Mucosa of descending colon (tissue), 3 donors: ENCODE data around the gene PALD1. TPM values are rescaled to one million over a fixed set of nuclear protein-coding genes. Genes with fewer than 3 reads are reported as not detected.

Source experiments
- ATAC-seq: fragments of 200-7000 bp; cut with Tn5 transposase; one replicate; pipeline ENCODE4 v1.9.1; 2020; ENCODE audit warnings: mild to moderate bottlenecking, moderate library complexity
- DNase-seq, 3 donors: peaks; one replicate each; pipeline ENCODE4 v3.0.0-alpha.2; 2020
- H3K36me3 ChIP-seq: fragments of 200-600 bp; one replicate; pipeline ENCODE4 v1.8.0; 2021; ENCODE audit warnings: low read depth, mild to moderate bottlenecking
- H3K4me1 ChIP-seq: fragments of 200-600 bp; one replicate; pipeline ENCODE4 v1.8.0; 2021; ENCODE audit warnings: low read depth, mild to moderate bottlenecking
- H3K4me3 ChIP-seq: fragments of 200-600 bp; one replicate; pipeline ENCODE4 v1.8.0; 2021; ENCODE audit warnings: mild to moderate bottlenecking
- H3K9me3 ChIP-seq: fragments of 200-600 bp; one replicate; pipeline ENCODE4 v1.8.0; 2021; ENCODE audit warnings: mild to moderate bottlenecking
- CTCF ChIP-seq: fragments of 200-600 bp; IDR thresholded peaks from one replicate; pipeline ENCODE4 v1.8.0; 2022; ENCODE audit warnings: antibody characterized with exemption, mild to moderate bottlenecking
- intact Hi-C, 2 donors: fragments of 100-400 bp; cut with DNase I in 1 of 2; cut with micrococcal nuclease in 1 of 2; formaldehyde crosslinking; loops; one replicate each; pipeline versions ENCODE4 v1.11.0 to v1.11.1; 2022; cut with DNase I, micrococcal nuclease
- total RNA-seq, 3 donors: library from RNA; stranded (reverse); fragmentation: NEBNext Ultra II Directional in 2 of 3; extraction: Animal tissue kit (Norgen Biotek cat#: 25700) in 2 of 3; gene quantifications; one replicate each; pipeline versions ENCODE4 v1.2.1 to v1.2.4, GENCODE V29; 2021 to 2023
- donor health status: DM: no; HTN: no; CAD: no; lungs with moderate emphysema.
- donor health status: DM: no; HTN: no; CAD: no.
- donor health status: DM: no; HTN: yes; CAD: no.

Gene PALD1
- total RNA-seq, 3 donors from 2014 or later: 1.9 to 15.9 (median 3.2) TPM

GRCh38 chr10:70593513-70593890 is 114.9 kb downstream of the PALD1 start:
- no peaks in the 10 kb centered on the region for H3K9me3 ChIP-seq
- DNase-seq (no peak), ATAC-seq (no peak)
- no peaks in the 10 kb centered on the region for H3K4me1 ChIP-seq
- no peaks in the 10 kb centered on the region for H3K36me3 ChIP-seq
- no peak for TF ChIP-seq CTCF
- intact Hi-C loops: no loop called here
- H3K4me3 ChIP-seq: no peak overlapping the region

- no peak for DNase-seq
- no peak for TF ChIP-seq CTCF
- H3K36me3 ChIP-seq: no peaks in the 10 kb centered on the region
- H3K9me3 ChIP-seq: no peaks in the 10 kb centered on the region
- no peak overlapping the region for H3K4me3 ChIP-seq
- no peak for ATAC-seq
- intact Hi-C loops: no loop called here
- H3K4me1 ChIP-seq: no peaks in the 10 kb centered on the region
Observed at GRCh38 chr10:70594161-70594560, 115.6 kb downstream of the PALD1 start.

- no peaks in the 10 kb centered on the region for H3K4me1 ChIP-seq
- no peak for TF ChIP-seq CTCF
- intact Hi-C loops: no loop called here
- H3K36me3 ChIP-seq: no peaks in the 10 kb centered on the region
- ATAC-seq (no peak), DNase-seq (no peak)
- no peak overlapping the region for H3K4me3 ChIP-seq
- H3K9me3 ChIP-seq: no peaks in the 10 kb centered on the region
Observed at GRCh38 chr10:70595566-70596016, 117.0 kb downstream of the PALD1 start.

GRCh38 chr10:70596110-70596798 is 117.7 kb downstream of the PALD1 start:
- no peaks in the 10 kb centered on the region for H3K9me3 ChIP-seq
- no peak for ATAC-seq
- H3K4me3 ChIP-seq: no peak overlapping the region
- no peaks in the 10 kb centered on the region for H3K4me1 ChIP-seq
- no peak for DNase-seq
- no peak for TF ChIP-seq CTCF
- intact Hi-C loops: no loop called here
- H3K36me3 ChIP-seq: no peaks in the 10 kb centered on the region

- no peaks in the 10 kb centered on the region for H3K4me1 ChIP-seq
- H3K9me3 ChIP-seq: no peaks in the 10 kb centered on the region
- intact Hi-C loops: no loop called here
- no peak for ATAC-seq
- H3K4me3 ChIP-seq: no peak overlapping the region
- DNase-seq: no peak
- H3K36me3 ChIP-seq: no peaks in the 10 kb centered on the region
- no peak for TF ChIP-seq CTCF
Observed at GRCh38 chr10:70596860-70597809, 118.6 kb downstream of the PALD1 start.
